Natural killer cell (primary cell): ENCODE data around the gene CCDC13. TPM values are rescaled to one million over a fixed set of nuclear protein-coding genes. Genes with fewer than 3 reads are reported as not detected.

Experiments used
- ATAC-seq, 3 donors: fragments of 150-1000 bp in 2 of 3; fragments of 200-7000 bp in 1 of 3; cut with Tn5 transposase; 1 replicate in 1 of 3; 2 replicates in 2 of 3; pipeline ENCODE4 v1.10.0; 2021; ENCODE audit warnings: mild to moderate bottlenecking in 2 of 3, moderate library complexity in 2 of 3
- DNase-seq, 2 donors: peaks; one replicate each; pipeline versions ENCODE4 v3.0.0 to v3.0.0-alpha.2; 2013 to 2021; ENCODE audit warnings: mixed read lengths in 1 of 2
- H3K27ac ChIP-seq: one replicate; pipeline ENCODE4 v1.5.1; 2013; ENCODE audit warnings: mild to moderate bottlenecking, low read length
- H3K27me3 ChIP-seq: one replicate; pipeline ENCODE4 v1.6.1; 2013; ENCODE audit warnings: low read length; ENCODE audit not compliant: control insufficient read depth, insufficient read depth
- H3K36me3 ChIP-seq: one replicate; pipeline ENCODE4 v1.6.1; 2013; ENCODE audit warnings: low read length; ENCODE audit not compliant: control insufficient read depth, insufficient read depth
- H3K4me1 ChIP-seq: one replicate; pipeline ENCODE4 v1.6.1; 2013; ENCODE audit warnings: low read length; ENCODE audit not compliant: control insufficient read depth, insufficient read depth
- H3K4me3 ChIP-seq: one replicate; pipeline ENCODE4 v1.5.1; 2013; ENCODE audit warnings: low read length
- H3K9me3 ChIP-seq: one replicate; pipeline ENCODE4 v1.6.1; 2013; ENCODE audit warnings: low read length; ENCODE audit not compliant: control insufficient read depth, insufficient read depth
- H3K27ac Mint-ChIP-seq, 2 donors: one replicate each; pipeline ENCODE4 v1.8.0; 2022; ENCODE audit warnings: mild to moderate bottlenecking in 2 of 2, mixed read lengths in 2 of 2, moderate library complexity in 1 of 2
- H3K27me3 Mint-ChIP-seq, 2 donors: one replicate each; pipeline ENCODE4 v1.8.0; 2022; ENCODE audit warnings: low read depth in 2 of 2, mixed read lengths in 2 of 2
- H3K36me3 Mint-ChIP-seq: one replicate; pipeline ENCODE4 v1.8.0; 2022; ENCODE audit warnings: mixed read lengths
- H3K4me1 Mint-ChIP-seq, 2 donors: one replicate each; pipeline ENCODE4 v1.8.0; 2022; ENCODE audit warnings: mixed read lengths in 2 of 2
- H3K4me3 Mint-ChIP-seq: one replicate; pipeline ENCODE4 v1.8.0; 2022; ENCODE audit warnings: mild to moderate bottlenecking, moderate library complexity, mixed read lengths
- H3K9me3 Mint-ChIP-seq, 2 donors: one replicate each; pipeline ENCODE4 v1.8.0; 2022; ENCODE audit warnings: mixed read lengths in 2 of 2
- CTCF ChIP-seq: fragments of 200-600 bp; IDR thresholded peaks from one replicate; pipeline ENCODE4 v1.8.0; 2022; ENCODE audit warnings: antibody characterized with exemption
- WGBS: methylation state at CpG from one replicate; pipeline ENCODE4 v1.1.7; 2013; ENCODE audit warnings: missing lambda C conversion rate; ENCODE audit not compliant: insufficient coverage; 5-methylcytosine and 5-hydroxymethylcytosine counted together
- intact Hi-C: fragments of 100-400 bp; cut with micrococcal nuclease; formaldehyde crosslinking; loops from one replicate; pipeline ENCODE4 v1.14.2; 2022
- total RNA-seq, 4 donors: library from RNA; stranded (reverse); fragments of 120-200 nt in 1 of 4; gene quantifications; one replicate each; pipeline versions ENCODE4 v1.2.3 to v1.2.4, GENCODE V29; 2013 to 2022

The CCDC13 gene
- total RNA-seq, 3 donors from 2014 or later (not counting 1 experiment from before 2014, with no cell fraction given): 0.35 to 0.88 (median 0.47) TPM

GRCh38 chr3:42773409-42773751 is 327 bp upstream of the CCDC13 start:
- Histone ChIP-seq H3K36me3 (no peaks in the 10 kb centered on the region), H3K27me3 (no peaks in the 10 kb centered on the region), H3K9me3 (no peaks in the 10 kb centered on the region), H3K27ac (no peak overlapping the region), H3K4me3 (peak overlapping the region; percentile 44), H3K4me1 (peaks cover 7% of the 10 kb centered on the region)
- DNase-seq (no peak), ATAC-seq (peak in 2 of 3 donors; percentile 1 to 13)
- no peaks in the 10 kb centered on the region for H3K36me3 Mint-ChIP-seq
- TF ChIP-seq CTCF: no peak
- intact Hi-C loops: no loop called here
- H3K4me1 Mint-ChIP-seq: peaks cover 10 to 11% of the 10 kb centered on the region in 2 donors
- no peaks in the 10 kb centered on the region for H3K9me3 Mint-ChIP-seq
- H3K4me3 Mint-ChIP-seq: peak overlapping the region; percentile 95
- 13% methylated on average over 6 of the region's 6 CpGs for WGBS
- peak overlapping the region; percentile 90 to 92 for H3K27ac Mint-ChIP-seq
- no peaks in the 10 kb centered on the region for H3K27me3 Mint-ChIP-seq

GRCh38 chr3:42771271-42771670 is 1.8 kb downstream of the CCDC13 start:
- no peak for ATAC-seq
- Histone ChIP-seq H3K27ac (no peak overlapping the region), H3K36me3 (no peaks in the 10 kb centered on the region), H3K9me3 (no peaks in the 10 kb centered on the region), H3K4me1 (peaks cover 7% of the 10 kb centered on the region), H3K27me3 (no peaks in the 10 kb centered on the region), H3K4me3 (no peak overlapping the region)
- TF ChIP-seq CTCF: no peak
- H3K4me1 Mint-ChIP-seq: peaks cover 10 to 11% of the 10 kb centered on the region in 2 donors
- peak overlapping the region in 1 of 2 donors; percentile 9 for H3K27ac Mint-ChIP-seq
- intact Hi-C loops: no loop called here
- H3K27me3 Mint-ChIP-seq: no peaks in the 10 kb centered on the region
- no peaks in the 10 kb centered on the region for H3K9me3 Mint-ChIP-seq
- H3K4me3 Mint-ChIP-seq: peak overlapping the region; percentile 62
- no peak for DNase-seq
- 86% methylated on average over 1 of the region's 1 CpG for WGBS
- no peaks in the 10 kb centered on the region for H3K36me3 Mint-ChIP-seq

GRCh38 chr3:42769477-42770131 is 3.4 kb downstream of the CCDC13 start:
- Histone ChIP-seq H3K36me3 (no peaks in the 10 kb centered on the region), H3K4me1 (peaks cover 14% of the 10 kb centered on the region), H3K27ac (no peak overlapping the region), H3K4me3 (no peak overlapping the region), H3K9me3 (no peaks in the 10 kb centered on the region), H3K27me3 (no peaks in the 10 kb centered on the region)
- ATAC-seq: no peak
- no peak overlapping the region for H3K27ac Mint-ChIP-seq
- WGBS: 96% methylated on average over 28 of the region's 28 CpGs
- intact Hi-C loops: no loop called here
- DNase-seq: no peak
- no peak overlapping the region for H3K4me3 Mint-ChIP-seq
- TF ChIP-seq CTCF: no peak
- no peaks in the 10 kb centered on the region for H3K9me3 Mint-ChIP-seq
- no peaks in the 10 kb centered on the region for H3K27me3 Mint-ChIP-seq
- no peaks in the 10 kb centered on the region for H3K36me3 Mint-ChIP-seq
- peaks cover 10 to 11% of the 10 kb centered on the region in 2 donors for H3K4me1 Mint-ChIP-seq
